K562 (cell line): ENCODE results near the gene MOSPD2. TPM values are rescaled to one million over a fixed set of nuclear protein-coding genes. Genes with fewer than 3 reads are reported as not detected.

ENCODE experiments used
- BCL6 ChIP-seq: fragments of 250-450 bp; sonication (Bioruptor Pico); IDR thresholded peaks from 2 replicates; pipeline ENCODE4 v1.4.0; 2020
- HNRNPL ChIP-seq: fragments of 200-400 bp; formaldehyde crosslinking; IDR thresholded peaks from 2 replicates; pipeline ENCODE4 v1.6.1; 2017; ENCODE audit warnings: low read depth, mild to moderate bottlenecking, low read length
- MCM5 ChIP-seq: fragments of 450-650 bp; IDR thresholded peaks from 2 replicates; pipeline ENCODE4 v1.6.1; 2016; ENCODE audit warnings: low read depth
- PML ChIP-seq: IDR thresholded peaks from 2 replicates; pipeline ENCODE4 v1.6.1; 2012; ENCODE audit warnings: low read length, inconsistent platforms
- SP2 ChIP-seq: IDR thresholded peaks from 2 replicates; pipeline ENCODE4 v1.6.1; 2011; ENCODE audit warnings: mild to moderate bottlenecking, low read depth, low read length, moderate library complexity; ENCODE audit not compliant: poor library complexity, severe bottlenecking; ENCODE audit errors: extremely low read depth
- SREBF2 ChIP-seq: sonication (generic); formaldehyde crosslinking; IDR thresholded peaks from 2 replicates; pipeline ENCODE4 v1.4.0; 2020; ENCODE audit warnings: mild to moderate bottlenecking, missing genetic modification reagents
- SRSF9 ChIP-seq: fragments of 200-400 bp; formaldehyde crosslinking; IDR thresholded peaks from 2 replicates; pipeline ENCODE4 v1.6.1; 2017; ENCODE audit warnings: low read depth, low read length, borderline replicate concordance
- TRIM28 ChIP-seq: fragments of 450-650 bp; IDR thresholded peaks from 2 replicates; pipeline ENCODE4 v1.6.1; 2017
- polyA plus RNA-seq, 8 experiments: library from polyadenylated mRNA; depleted of rRNA in 4 of 8; stranded (reverse) in 5 of 8; unstranded in 3 of 8; fragments of >200 nt; fragmentation: Nextera tagmentation in 2 of 8; fragmentation: Illumina TruSeq in 1 of 8; extraction: Ambion mirVana in 2 of 8; extraction: Trizol in 1 of 8; gene quantifications; 2 replicates each; pipeline versions ENCODE4 v1.2.1 to v1.2.3, GENCODE V29; 2011 to 2014; ENCODE audit warnings: inconsistent platforms in 1 of 8, missing spikeins in 1 of 8
- total RNA-seq, 7 experiments: library from RNA; depleted of rRNA in 6 of 7; stranded (reverse); fragments of >200 nt in 6 of 7; fragmentation: Illumina TruSeq in 2 of 7; extraction: Trizol in 2 of 7; gene quantifications; 2 replicates each; pipeline versions ENCODE4 v1.2.1 to v1.2.3, GENCODE V29; 2011 to 2021; ENCODE audit warnings: low replicate concordance in 1 of 7
- TF ChIP-seq, protein P1 (sequence below): fragments of 250-450 bp; sonication (Bioruptor Pico); IDR thresholded peaks from 2 replicates; pipeline ENCODE4 v1.5.0; 2021; ENCODE audit warnings: mild to moderate bottlenecking, moderate library complexity
- TF ChIP-seq, protein P2 (sequence below): fragments of 450-650 bp; IDR thresholded peaks from 2 replicates; pipeline ENCODE4 v1.6.1; 2017; ENCODE audit warnings: antibody characterized with exemption, mild to moderate bottlenecking
- TF ChIP-seq, protein P3 (sequence below): sonication (generic); formaldehyde crosslinking; IDR thresholded peaks from 2 replicates; pipeline ENCODE4 v1.8.0; 2023; ENCODE audit warnings: mild to moderate bottlenecking, missing genetic modification reagents

Gene MOSPD2
- total and polyA plus RNA-seq, 9 of the 15 experiments (the other 6 are each of a cell fraction or from before 2014, with no cell fraction given), result 3.9 to 12.2 (median 9.2) TPM

DNA sequence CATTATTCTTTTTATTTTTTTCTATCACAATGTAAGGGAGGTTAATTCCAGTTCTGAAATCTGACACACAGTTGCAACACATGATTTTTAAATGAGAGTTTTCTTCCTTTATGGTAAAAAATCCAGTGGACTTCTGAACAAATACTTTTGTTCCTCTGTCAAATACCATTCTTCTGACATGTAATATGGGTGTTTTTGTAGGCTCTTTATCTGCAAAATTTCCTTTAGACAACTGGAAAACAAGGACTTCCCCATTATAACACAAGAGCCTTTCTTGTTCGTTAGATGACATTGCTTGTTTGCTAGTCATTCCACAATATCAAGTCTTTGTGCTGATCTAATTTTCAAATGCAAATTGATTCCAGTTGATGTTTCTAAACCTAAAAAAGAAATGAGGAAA lies 8.0 kb upstream of the MOSPD2 start (continued):
- TF ChIP-seq PML (no peak), SP2 (no peak), BCL6 (CRISPR knock-in tag) (no peak), MCM5 (no peak), HNRNPL (no peak), SREBF2 (no peak), SRSF9 (no peak), TRIM28 (no peak)
- TF ChIP-seq, protein P1, sequence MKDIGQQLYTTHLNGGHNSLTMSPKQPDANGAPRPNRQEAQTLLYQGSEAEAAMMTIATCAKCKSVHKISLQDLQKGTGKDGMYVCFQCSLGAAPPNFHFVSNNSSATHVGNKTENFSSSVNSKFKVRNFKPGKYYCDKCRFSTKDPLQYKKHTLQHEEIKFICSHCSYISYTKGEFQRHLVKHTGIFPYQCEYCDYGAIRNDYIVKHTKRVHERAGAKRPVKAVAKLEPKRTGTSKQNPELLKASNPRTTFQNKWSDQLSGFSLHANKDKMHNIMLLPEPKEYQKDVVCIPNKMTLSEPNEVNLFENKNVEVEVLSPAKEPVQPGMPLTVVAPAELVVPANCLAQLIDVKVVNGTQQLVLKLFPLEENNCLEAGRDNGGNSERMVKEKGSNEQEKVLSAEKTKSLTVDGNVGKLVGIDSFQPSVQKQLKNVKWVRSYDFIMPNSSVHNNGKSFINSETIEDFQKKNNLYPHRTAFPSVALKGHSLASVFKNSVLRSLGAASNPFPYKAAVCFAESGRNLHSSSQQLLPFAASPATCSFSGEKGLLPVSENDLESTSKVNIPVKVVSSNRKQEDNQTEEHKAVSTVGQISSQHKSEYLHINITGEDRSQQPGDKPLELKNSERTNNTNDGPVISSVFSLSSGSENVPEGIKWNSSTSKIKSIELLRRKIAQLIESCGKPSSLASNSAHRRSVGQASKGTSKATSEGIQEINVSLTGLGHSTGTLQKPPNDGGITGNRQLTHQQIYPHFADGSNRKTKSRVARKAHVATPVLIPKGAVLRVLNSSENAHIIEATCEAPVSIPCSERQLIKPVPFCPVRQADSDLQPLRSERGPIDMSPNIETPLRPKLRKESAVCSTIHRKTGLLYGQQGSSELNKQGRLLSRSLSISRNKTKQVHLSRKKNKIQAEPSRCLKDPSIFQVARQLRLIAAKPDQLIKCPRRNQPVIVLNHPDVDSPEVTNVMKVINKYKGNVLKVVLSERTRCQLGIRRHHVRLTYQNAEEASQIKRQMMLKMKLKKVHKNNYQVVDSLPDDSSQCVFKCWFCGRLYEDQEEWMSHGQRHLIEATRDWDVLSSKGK (CRISPR knock-in tag), result no peak
- TF ChIP-seq, protein P2, sequence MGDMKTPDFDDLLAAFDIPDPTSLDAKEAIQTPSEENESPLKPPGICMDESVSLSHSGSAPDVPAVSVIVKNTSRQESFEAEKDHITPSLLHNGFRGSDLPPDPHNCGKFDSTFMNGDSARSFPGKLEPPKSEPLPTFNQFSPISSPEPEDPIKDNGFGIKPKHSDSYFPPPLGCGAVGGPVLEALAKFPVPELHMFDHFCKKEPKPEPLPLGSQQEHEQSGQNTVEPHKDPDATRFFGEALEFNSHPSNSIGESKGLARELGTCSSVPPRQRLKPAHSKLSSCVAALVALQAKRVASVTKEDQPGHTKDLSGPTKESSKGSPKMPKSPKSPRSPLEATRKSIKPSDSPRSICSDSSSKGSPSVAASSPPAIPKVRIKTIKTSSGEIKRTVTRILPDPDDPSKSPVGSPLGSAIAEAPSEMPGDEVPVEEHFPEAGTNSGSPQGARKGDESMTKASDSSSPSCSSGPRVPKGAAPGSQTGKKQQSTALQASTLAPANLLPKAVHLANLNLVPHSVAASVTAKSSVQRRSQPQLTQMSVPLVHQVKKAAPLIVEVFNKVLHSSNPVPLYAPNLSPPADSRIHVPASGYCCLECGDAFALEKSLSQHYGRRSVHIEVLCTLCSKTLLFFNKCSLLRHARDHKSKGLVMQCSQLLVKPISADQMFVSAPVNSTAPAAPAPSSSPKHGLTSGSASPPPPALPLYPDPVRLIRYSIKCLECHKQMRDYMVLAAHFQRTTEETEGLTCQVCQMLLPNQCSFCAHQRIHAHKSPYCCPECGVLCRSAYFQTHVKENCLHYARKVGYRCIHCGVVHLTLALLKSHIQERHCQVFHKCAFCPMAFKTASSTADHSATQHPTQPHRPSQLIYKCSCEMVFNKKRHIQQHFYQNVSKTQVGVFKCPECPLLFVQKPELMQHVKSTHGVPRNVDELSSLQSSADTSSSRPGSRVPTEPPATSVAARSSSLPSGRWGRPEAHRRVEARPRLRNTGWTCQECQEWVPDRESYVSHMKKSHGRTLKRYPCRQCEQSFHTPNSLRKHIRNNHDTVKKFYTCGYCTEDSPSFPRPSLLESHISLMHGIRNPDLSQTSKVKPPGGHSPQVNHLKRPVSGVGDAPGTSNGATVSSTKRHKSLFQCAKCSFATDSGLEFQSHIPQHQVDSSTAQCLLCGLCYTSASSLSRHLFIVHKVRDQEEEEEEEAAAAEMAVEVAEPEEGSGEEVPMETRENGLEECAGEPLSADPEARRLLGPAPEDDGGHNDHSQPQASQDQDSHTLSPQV, result no peak
- TF ChIP-seq, protein P3, sequence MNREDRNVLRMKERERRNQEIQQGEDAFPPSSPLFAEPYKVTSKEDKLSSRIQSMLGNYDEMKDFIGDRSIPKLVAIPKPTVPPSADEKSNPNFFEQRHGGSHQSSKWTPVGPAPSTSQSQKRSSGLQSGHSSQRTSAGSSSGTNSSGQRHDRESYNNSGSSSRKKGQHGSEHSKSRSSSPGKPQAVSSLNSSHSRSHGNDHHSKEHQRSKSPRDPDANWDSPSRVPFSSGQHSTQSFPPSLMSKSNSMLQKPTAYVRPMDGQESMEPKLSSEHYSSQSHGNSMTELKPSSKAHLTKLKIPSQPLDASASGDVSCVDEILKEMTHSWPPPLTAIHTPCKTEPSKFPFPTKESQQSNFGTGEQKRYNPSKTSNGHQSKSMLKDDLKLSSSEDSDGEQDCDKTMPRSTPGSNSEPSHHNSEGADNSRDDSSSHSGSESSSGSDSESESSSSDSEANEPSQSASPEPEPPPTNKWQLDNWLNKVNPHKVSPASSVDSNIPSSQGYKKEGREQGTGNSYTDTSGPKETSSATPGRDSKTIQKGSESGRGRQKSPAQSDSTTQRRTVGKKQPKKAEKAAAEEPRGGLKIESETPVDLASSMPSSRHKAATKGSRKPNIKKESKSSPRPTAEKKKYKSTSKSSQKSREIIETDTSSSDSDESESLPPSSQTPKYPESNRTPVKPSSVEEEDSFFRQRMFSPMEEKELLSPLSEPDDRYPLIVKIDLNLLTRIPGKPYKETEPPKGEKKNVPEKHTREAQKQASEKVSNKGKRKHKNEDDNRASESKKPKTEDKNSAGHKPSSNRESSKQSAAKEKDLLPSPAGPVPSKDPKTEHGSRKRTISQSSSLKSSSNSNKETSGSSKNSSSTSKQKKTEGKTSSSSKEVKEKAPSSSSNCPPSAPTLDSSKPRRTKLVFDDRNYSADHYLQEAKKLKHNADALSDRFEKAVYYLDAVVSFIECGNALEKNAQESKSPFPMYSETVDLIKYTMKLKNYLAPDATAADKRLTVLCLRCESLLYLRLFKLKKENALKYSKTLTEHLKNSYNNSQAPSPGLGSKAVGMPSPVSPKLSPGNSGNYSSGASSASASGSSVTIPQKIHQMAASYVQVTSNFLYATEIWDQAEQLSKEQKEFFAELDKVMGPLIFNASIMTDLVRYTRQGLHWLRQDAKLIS, result no peak
